NCI-H2171 (cell line): ENCODE data around the gene TRERF1.

Experiments used
- DNase-seq: peaks from one replicate; lab custom pipeline; 2025; lab: John Stamatoyannopoulos, UW

The TRERF1 gene

DNA sequence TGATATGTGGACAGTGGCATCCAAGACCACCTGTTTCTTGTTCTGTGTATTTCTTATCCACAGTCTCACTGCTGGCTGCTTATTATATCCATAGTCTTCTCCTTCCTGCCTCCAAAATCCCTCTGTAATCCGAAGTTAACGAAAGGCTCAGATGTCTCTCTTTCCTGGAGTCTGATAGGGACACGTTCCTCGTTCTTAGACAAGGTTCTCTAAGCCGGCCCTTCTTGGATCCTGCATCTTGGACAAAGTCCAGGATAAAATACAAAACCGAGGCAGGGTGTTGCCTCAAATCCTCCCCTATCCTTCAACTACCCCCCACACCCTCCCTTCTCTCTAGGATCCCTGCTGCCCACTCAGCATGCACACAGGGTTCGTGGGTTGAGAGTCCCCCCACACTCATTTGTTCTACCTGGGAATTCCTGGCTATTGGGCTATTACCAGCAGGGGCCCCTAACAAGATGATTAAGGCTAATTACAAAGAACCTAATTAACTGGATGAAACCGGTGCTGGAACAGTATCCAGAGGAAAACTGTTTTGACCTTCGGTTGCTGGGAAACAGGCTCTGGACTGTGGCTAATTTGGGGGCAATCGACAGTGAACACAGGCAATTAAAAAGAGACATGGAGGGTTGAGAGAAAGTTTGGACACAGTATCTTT, 201.3 kb downstream of the TRERF1 start:
- no peak for DNase-seq

- DNase-seq, result peak; percentile 87
Observed at GRCh38 chr6:42249279-42249678, 202.4 kb downstream of the TRERF1 start.

DNA sequence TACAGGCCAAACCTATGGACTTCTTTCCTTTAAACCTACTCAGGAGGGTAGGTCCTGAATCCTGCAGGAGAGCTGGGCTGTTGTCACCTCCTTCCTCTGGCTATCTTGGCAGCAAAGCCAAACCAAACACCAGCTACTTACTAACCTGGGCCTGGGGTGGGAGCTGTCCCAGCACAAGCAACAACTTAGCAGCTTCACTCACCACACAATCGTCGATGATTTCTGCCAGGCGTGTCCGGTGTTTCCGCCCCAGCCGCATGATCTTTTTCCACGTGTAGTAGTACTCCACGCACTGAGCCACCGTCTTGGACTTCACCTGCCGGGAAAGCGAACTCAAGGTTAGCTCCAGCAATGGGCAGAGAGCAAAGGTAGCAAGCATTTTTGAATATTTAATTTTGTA, 208.7 kb downstream of the TRERF1 start:
- no peak for DNase-seq

GRCh38 chr6:42241915-42242314, 209.8 kb downstream of the TRERF1 start:
- no peak for DNase-seq

DNA sequence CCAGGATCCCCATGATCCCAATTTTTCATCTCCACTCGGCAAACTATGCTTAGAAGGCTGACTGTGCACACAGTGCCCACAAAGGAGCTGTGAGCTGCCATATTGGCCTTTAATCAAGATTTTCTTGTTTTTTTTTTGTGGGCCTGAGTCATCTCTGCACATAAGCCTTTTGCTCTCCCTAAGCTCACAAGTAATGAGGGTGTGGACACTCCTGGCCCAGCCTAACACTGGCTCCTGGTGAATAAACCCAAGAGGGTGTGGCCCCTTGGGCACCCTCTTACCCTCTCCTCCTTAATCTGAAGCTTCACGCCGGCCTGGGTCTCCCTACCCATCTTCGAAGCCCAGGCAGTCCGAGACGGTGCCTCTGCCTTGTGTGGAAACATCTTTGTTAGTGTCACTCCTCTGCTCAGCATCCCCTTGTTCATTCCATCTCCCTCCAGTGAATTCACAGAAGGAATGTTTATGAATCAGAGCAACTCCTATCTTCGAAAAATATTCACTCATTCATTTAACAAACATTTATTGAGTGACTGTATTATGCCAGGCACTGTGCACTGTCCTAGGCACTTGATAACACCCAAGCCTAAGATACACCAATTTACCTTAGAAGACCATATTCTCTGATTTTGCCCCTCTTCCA, 211.9 kb downstream of the TRERF1 start:
- DNase-seq, result no peak

DNA sequence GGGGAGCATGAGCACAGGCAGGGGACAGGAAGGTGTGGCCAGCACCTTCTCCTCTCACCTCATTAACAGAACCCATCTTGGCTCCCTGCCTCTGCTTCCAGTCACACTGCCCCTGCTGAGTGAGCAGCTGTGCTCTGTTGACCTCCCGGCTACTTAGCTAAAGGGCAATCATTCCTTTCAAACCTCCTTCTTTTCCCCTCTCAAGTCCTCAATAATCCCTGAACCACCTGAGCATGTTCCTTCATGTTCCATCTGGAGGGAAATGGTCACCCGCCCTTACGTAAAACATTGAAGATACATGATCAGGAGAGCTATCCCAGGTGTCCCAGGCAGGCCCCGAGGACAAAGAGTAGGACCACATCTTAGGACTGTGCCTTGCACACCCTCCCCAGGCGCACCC, 212.4 kb downstream of the TRERF1 start:
- no peak for DNase-seq

DNA sequence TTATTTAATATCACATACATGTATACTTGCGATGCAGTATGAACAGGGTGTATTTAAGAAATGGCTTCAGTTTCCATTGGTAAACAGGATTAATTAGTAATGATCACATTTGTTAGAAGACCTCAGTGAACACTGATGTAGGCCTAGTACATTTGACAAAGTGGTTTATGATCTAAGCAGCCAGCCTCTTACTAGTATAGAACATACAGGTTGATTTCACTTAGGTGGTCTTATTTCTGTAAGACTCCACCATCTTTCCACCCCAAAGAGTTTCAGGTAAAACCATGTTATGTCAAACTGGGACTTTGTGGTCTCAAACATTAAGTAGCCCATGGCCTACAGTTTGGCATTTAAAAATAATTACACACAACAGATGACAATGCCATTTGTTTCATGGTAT, 213.9 kb downstream of the TRERF1 start:
- DNase-seq, result no peak

DNA sequence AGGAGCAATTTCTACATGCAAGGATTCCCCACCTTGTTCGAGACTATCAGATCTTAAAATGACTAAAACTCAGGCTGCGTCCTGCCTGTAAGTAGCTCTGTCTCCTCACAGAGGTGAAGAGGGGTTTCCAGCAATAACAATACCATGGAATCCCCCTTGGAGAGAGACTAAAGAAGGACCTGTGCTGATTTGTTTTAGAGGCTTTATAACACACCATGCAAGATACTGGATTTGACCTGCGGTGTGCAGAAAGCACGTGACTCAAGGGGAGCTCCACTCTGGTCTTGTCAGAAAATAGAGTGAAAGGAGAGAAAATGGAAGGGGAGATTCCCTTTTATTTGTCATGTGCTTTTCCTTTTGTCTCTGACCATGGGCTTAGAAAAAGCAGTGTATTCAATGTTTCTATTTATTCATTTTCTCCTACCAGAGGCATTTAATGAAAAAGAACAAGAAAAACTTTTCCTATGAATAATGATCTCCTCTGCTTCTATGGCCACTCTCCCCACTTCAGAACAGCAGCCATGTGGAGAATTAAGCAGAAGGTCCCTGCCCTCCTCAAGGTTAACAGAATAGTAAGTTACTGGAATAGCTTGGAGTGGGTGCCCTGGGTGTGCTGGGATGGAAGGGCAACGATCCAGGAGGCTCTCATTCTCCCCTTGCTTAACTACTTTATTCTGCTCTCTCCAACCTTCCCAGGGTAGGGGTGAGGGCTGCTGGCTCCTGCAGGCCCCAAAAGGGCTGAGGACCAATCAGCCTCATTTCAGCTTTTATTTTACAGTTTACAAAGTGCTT, 214.8 kb downstream of the TRERF1 start:
- no peak for DNase-seq

DNA sequence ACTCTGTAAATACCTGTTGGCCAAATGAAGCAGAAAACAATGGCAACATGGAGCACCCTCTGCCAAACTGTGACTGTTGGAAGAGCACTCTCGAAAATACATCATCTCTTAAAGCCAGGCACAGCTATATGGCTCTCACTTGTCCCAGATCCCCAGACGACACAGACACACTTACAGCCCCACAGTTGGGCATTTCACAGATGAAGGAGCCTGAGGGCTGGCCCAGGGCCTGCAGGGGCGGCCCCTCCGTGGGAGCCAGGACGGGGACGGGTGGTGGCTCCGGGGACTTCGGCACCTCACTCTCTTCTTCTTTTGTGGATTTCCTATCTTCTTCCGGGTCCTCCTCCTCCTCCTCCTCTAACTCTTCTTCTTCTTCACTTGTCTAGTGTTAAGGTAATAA, 215.7 kb downstream of the TRERF1 start:
- DNase-seq, result no peak

GRCh38 chr6:42232035-42232434, 219.7 kb downstream of the TRERF1 start:
- DNase-seq, result no peak

- no peak for DNase-seq
Observed at GRCh38 chr6:42230345-42231321, 221.1 kb downstream of the TRERF1 start.

- no peak for DNase-seq
Observed at GRCh38 chr6:42229506-42230119, 222.1 kb downstream of the TRERF1 start.

DNA sequence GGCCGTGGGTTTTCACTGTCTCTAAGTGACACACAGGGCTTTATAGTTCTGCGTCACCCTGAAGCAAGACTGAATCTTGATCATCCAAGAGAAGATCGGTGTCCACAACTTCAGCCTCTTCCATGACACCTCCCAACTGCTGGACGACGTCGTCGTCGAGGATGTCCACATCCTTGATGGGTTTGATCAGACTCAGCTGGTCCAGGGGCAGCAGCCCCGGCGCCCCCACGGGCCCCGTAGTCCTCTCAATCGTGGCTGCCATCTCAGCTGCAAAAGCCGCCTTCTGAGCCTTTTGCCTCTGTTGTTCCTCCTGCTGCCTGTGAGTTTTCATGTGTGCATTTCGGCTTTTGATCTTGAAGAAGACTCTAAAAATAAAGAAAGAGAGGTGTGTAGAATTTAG, 223.4 kb downstream of the TRERF1 start:
- DNase-seq, result no peak

DNA sequence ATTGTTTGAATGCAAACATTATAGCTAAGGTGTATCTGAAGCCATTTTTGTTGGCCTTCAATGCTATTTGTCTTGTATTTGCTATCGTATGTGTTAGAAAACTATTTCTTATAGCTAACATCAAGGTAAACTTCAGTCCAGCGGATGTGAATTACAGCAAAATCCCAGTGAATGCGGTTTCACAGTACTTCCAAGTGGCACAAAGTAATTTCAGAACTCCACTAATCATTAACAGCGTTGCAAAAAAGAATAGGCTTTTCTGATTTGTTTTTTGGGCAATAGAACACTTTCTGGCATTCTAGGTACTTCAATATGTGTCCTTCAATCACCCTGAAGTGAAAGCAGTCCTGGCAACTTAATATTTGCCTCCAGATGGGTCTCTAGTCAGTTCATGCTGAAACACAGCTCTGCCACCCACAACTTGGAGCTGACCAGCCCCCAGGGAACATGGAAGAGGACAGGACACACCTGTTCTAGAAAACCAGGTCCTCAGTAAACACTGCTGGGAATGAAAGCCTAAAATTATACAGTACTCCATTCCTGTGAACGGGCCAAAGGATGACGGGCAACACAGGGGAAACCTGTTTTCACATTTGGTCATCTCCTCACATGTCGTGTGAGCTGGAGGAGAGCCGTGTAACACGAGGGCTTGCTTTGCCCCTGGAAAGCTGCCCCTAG, 224.4 kb downstream of the TRERF1 start:
- no peak for DNase-seq

GRCh38 chr6:42226645-42227143, 225.0 kb downstream of the TRERF1 start:
- no peak for DNase-seq

- DNase-seq, result no peak
Observed at GRCh38 chr6:42226161-42226611, 225.5 kb downstream of the TRERF1 start.

DNA sequence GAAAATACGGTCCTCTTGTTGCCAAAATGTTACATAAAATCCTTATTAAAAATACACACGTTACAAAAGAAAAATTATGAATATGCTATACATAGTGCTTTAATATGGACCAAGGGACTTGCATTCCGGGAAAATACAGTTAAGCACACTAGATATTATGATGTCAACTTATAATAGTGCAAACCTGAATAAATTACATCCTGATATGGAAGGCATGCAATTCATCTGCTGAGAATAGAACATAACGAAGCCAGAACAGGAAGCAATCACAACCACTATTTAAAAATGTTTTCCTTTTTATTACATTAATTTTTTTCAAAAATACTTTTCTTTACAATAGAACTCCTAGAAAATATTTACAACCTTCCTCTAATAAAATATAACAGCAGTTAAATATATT, 226.3 kb downstream of the TRERF1 start:
- DNase-seq, result no peak

DNA sequence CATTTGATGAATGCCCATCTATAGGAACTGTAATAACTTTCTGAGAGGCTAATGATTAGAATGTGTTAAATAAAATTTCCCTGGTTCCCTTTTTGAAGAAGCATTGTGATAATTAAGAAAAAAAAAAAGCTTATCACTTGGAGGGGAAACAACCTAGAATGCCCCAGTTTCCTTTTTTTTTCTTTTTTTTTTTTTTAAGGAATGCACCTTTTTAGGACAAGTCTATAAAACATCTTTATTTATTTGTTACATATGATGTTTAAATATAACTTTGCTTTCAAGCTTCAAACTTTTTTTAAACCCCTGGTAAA, 226.7 kb downstream of the TRERF1 start:
- DNase-seq, result no peak

- no peak for DNase-seq
Observed at GRCh38 chr6:42224222-42225028, 227.3 kb downstream of the TRERF1 start.

DNA sequence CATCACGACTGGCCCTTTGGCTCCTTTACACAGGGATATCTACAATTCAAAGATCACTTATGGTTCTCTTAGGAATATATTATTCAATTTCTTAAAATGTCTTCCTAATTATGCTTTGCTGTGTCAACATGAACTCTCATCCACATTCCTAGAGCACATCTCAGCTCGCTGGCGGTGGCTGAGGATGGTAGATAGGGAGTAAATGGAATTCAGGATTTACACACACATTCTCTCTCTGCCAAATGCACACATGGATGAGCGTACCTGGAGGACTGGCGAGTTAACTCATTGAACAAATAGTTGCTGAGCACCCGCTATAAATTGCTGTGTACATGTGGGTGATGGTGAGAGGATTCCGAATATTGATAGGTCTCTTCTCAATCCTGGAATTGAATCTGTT, 229.3 kb downstream of the TRERF1 start:
- no peak for DNase-seq
